Esophagus squamous epithelium (tissue), 4 donors: Measurements from ENCODE around the gene MTARC1.

Experiments
- POLR2A ChIP-seq, 4 donors: fragments of 450-650 bp; IDR thresholded peaks; one replicate each; pipeline ENCODE4 v1.6.1; 2017; ENCODE audit warnings: antibody characterized with exemption in 4 of 4, mild to moderate bottlenecking in 4 of 4, moderate library complexity in 3 of 4
- TF ChIP-seq, protein P1 (sequence below), 6 experiments: fragments of 450-650 bp in 4 of 6; fragments of 200-600 bp in 2 of 6; sonication (generic) in 2 of 6; IDR thresholded peaks; one replicate each; pipeline ENCODE4 v1.5.1; 2016 to 2019; ENCODE audit warnings: antibody characterized with exemption in 6 of 6, mild to moderate bottlenecking in 4 of 6, moderate library complexity in 4 of 6

- TF ChIP-seq, protein P1, sequence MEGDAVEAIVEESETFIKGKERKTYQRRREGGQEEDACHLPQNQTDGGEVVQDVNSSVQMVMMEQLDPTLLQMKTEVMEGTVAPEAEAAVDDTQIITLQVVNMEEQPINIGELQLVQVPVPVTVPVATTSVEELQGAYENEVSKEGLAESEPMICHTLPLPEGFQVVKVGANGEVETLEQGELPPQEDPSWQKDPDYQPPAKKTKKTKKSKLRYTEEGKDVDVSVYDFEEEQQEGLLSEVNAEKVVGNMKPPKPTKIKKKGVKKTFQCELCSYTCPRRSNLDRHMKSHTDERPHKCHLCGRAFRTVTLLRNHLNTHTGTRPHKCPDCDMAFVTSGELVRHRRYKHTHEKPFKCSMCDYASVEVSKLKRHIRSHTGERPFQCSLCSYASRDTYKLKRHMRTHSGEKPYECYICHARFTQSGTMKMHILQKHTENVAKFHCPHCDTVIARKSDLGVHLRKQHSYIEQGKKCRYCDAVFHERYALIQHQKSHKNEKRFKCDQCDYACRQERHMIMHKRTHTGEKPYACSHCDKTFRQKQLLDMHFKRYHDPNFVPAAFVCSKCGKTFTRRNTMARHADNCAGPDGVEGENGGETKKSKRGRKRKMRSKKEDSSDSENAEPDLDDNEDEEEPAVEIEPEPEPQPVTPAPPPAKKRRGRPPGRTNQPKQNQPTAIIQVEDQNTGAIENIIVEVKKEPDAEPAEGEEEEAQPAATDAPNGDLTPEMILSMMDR (IDR thresholded peaks at IDR 0.05) = no peak
- no peak for TF ChIP-seq POLR2A (IDR thresholded peaks at IDR 0.05)
These were observed 19.7 kb downstream of the MTARC1 start for GRCh38 chr1:220806408-220806807.
